ENCODE results near the gene TNPO1.

Gene TNPO1

GRCh38 chr5:72949481-72949880, 133.0 kb downstream of the TNPO1 start:
- Mint-ChIP-seq H3K4me1 (ENCODE audit: low read depth) (no peaks in the 10 kb centered on the region), H3K36me3 (ENCODE audit: low read depth) (no peaks in the 10 kb centered on the region), H3K27me3 (peaks cover 49% of the 10 kb centered on the region), H3K4me3 (no peak overlapping the region), H3K27ac (no peak overlapping the region), H3K9me3 (no peaks in the 10 kb centered on the region)
- DNase-seq, result no peak

- H3K27me3 Mint-ChIP-seq, result peaks cover 57% of the 10 kb centered on the region
- peaks cover 2% of the 10 kb centered on the region for H3K36me3 Mint-ChIP-seq (ENCODE audit: low read depth)
- H3K9me3 Mint-ChIP-seq, result no peaks in the 10 kb centered on the region
- no peak overlapping the region for H3K4me3 Mint-ChIP-seq
- H3K4me1 Mint-ChIP-seq (ENCODE audit: low read depth), result peaks cover 14% of the 10 kb centered on the region
- no peak overlapping the region for H3K27ac Mint-ChIP-seq
- no peak for DNase-seq
Measured at GRCh38 chr5:72951671-72952468, 135.4 kb downstream of the TNPO1 start.

GRCh38 chr5:72954389-72954788, 137.9 kb downstream of the TNPO1 start:
- Mint-ChIP-seq H3K9me3 (no peaks in the 10 kb centered on the region), H3K36me3 (ENCODE audit: low read depth) (peaks cover 2% of the 10 kb centered on the region), H3K4me3 (no peak overlapping the region), H3K27ac (no peak overlapping the region), H3K27me3 (peaks cover 61% of the 10 kb centered on the region), H3K4me1 (ENCODE audit: low read depth) (peaks cover 17% of the 10 kb centered on the region)
- no peak for DNase-seq

- H3K9me3 Mint-ChIP-seq, result no peaks in the 10 kb centered on the region
- H3K27ac Mint-ChIP-seq, result peak overlapping the region; percentile 88
- H3K27me3 Mint-ChIP-seq, result peaks cover 64% of the 10 kb centered on the region
- H3K4me3 Mint-ChIP-seq, result peak overlapping the region; percentile 86
- H3K36me3 Mint-ChIP-seq (ENCODE audit: low read depth), result peaks cover 2% of the 10 kb centered on the region
- peaks cover 17% of the 10 kb centered on the region for H3K4me1 Mint-ChIP-seq (ENCODE audit: low read depth)
- DNase-seq, result no peak
Measured at GRCh38 chr5:72955143-72955767, 138.8 kb downstream of the TNPO1 start.

GRCh38 chr5:72955768-72956323, 139.4 kb downstream of the TNPO1 start, which contains the start of gene FCHO2:
TSS of gene FCHO2 (plus strand) at chr5:72956041. CDS start at chr5:72956097, 56 bp downstream.
- H3K27ac Mint-ChIP-seq, result peak within 1 kb of the TSS; percentile 88
- peak; percentile 96 for DNase-seq
- H3K4me3 Mint-ChIP-seq, result peak within 1 kb of the TSS; percentile 86
- H3K4me1 Mint-ChIP-seq (ENCODE audit: low read depth), result peaks cover 17% of the 10 kb centered on the region
- peaks cover 2% of the 10 kb centered on the region for H3K36me3 Mint-ChIP-seq (ENCODE audit: low read depth)
- H3K9me3 Mint-ChIP-seq, result no peaks in the 10 kb centered on the region
- peaks cover 64% of the 10 kb centered on the region for H3K27me3 Mint-ChIP-seq

- H3K36me3 Mint-ChIP-seq (ENCODE audit: low read depth), result peaks cover 2% of the 10 kb centered on the region
- peaks cover 61% of the 10 kb centered on the region for H3K27me3 Mint-ChIP-seq
- no peaks in the 10 kb centered on the region for H3K9me3 Mint-ChIP-seq
- H3K27ac Mint-ChIP-seq, result no peak overlapping the region
- peak overlapping the region; percentile 86 for H3K4me3 Mint-ChIP-seq
- no peak for DNase-seq
- peaks cover 17% of the 10 kb centered on the region for H3K4me1 Mint-ChIP-seq (ENCODE audit: low read depth)
Measured at GRCh38 chr5:72956324-72957140, 140.1 kb downstream of the TNPO1 start.

GRCh38 chr5:72957337-72957736, 140.9 kb downstream of the TNPO1 start:
- DNase-seq, result no peak
- Mint-ChIP-seq H3K4me1 (ENCODE audit: low read depth) (peaks cover 17% of the 10 kb centered on the region), H3K4me3 (peak overlapping the region; percentile 71), H3K27ac (no peak overlapping the region), H3K9me3 (no peaks in the 10 kb centered on the region), H3K36me3 (ENCODE audit: low read depth) (peaks cover 2% of the 10 kb centered on the region), H3K27me3 (peaks cover 58% of the 10 kb centered on the region)

GRCh38 chr5:72959257-72959656, 142.8 kb downstream of the TNPO1 start:
- Mint-ChIP-seq H3K36me3 (ENCODE audit: low read depth) (peaks cover 2% of the 10 kb centered on the region), H3K4me1 (ENCODE audit: low read depth) (peaks cover 17% of the 10 kb centered on the region), H3K27ac (no peak overlapping the region), H3K4me3 (no peak overlapping the region), H3K27me3 (peaks cover 53% of the 10 kb centered on the region), H3K9me3 (no peaks in the 10 kb centered on the region)
- no peak for DNase-seq
